ENCODE data around the gene CDH4. TPM values are rescaled to one million over a fixed set of nuclear protein-coding genes. Genes with fewer than 3 reads are reported as not detected.

CDH4 gene
- total and polyA plus RNA-seq, 2 of the 8 experiments (the other 6 are each of a cell fraction or from before 2014, with no cell fraction given) = 4.3 to 7.9 TPM

- Histone ChIP-seq H3K9me3 (ENCODE audit: insufficient read depth in 2 of 2, low read depth in 1 of 2, low read length in 1 of 2) (no peaks in the 10 kb centered on the region), H3K23ac (ENCODE audit: insufficient read length) (no peak overlapping the region), H4K5ac (ENCODE audit: insufficient read length, low read depth, low read length) (peak overlapping the region; percentile 9), H3K27me3 (replicated peaks in 1 of 4; ENCODE audit: control insufficient read depth in 3 of 4, extremely low read depth in 1 of 4, insufficient read depth in 3 of 4, low read length in 3 of 4) (peaks cover 0 to 6% (median 3%) of the 10 kb centered on the region in 4 experiments; a peak in 3 of 7 replicates), H3K56ac (replicated peaks; ENCODE audit: insufficient read length, low read depth, low read length) (no peak overlapping the region), H2BK12ac (ENCODE audit: low read depth, low read length) (0 out of 2 replicates have a peak overlapping the region, but pooled peaks have one; percentile 23), H2BK5ac (ENCODE audit: low read depth, low read length) (no peak overlapping the region), H3K79me2 (ENCODE audit: control insufficient read depth in 1 of 2, insufficient read depth in 2 of 2, low read length in 2 of 2) (no peaks in the 10 kb centered on the region), H4K20me1 (replicated peaks in 1 of 2; ENCODE audit: control insufficient read depth in 1 of 2, insufficient read depth in 2 of 2, low read length in 2 of 2) (peaks cover 1 to 3% of the 10 kb centered on the region in 2 experiments), H3K18ac (ENCODE audit: extremely low read depth, low read length) (peak overlapping the region; percentile 29; the same call in 1 of the 2 replicates), H2BK120ac (replicated peaks; ENCODE audit: low read depth, low read length) (no peak overlapping the region), H3K4me1 (replicated peaks in 1 of 4; ENCODE audit: control insufficient read depth in 3 of 4, insufficient read depth in 4 of 4, low read length in 3 of 4) (peaks cover 0 to 18% (median 10%) of the 10 kb centered on the region in 4 experiments; a peak in 6 of 7 replicates), H2AFZ (ENCODE audit: low read length) (no peak overlapping the region), H3K27ac (ENCODE audit: low read depth, low read length) (no peak overlapping the region), H3K23me2 (ENCODE audit: low read depth, low read length) (peaks cover 10% of the 10 kb centered on the region; the same call in 1 of the 2 replicates), H3K4me2 (ENCODE audit: insufficient read depth in 1 of 2, low read depth in 2 of 2, low read length in 2 of 2) (peak overlapping the region in 1 of 2 experiments; percentile 18; a peak in 1 of 4 replicates), H3K4me3 (ENCODE audit: extremely low read depth in 1 of 4, insufficient read depth in 2 of 4, low read depth in 3 of 4, low read length in 4 of 4) (no peak overlapping the region), H2AK5ac (ENCODE audit: low read depth, low read length) (no peak overlapping the region), H3K79me1 (ENCODE audit: low read depth, low read length) (no peaks in the 10 kb centered on the region), H2BK20ac (ENCODE audit: low read length) (no peak overlapping the region), H4K91ac (replicated peaks; ENCODE audit: insufficient read length, low read length) (peak overlapping the region; percentile 44), H2BK15ac (ENCODE audit: low read length) (0 out of 2 replicates have a peak overlapping the region, but pooled peaks have one; percentile 19), H3K4ac (replicated peaks; ENCODE audit: insufficient read length, low read depth, low read length) (no peak overlapping the region), H3K9ac (replicated peaks in 1 of 4; ENCODE audit: extremely low read depth in 1 of 4, low read depth in 3 of 4, low read length in 3 of 4) (no peak overlapping the region), H4K8ac (ENCODE audit: extremely low read depth, insufficient read depth, low read length) (peak overlapping the region; percentile 86; the same call in 1 of the 2 replicates), H3K14ac (ENCODE audit: insufficient read length) (no peak overlapping the region), H3K36me3 (ENCODE audit: control insufficient read depth in 2 of 4, insufficient read depth in 4 of 4, low read length in 3 of 4) (no peaks in the 10 kb centered on the region)
- 68% methylated on average over 15 of the region's 15 CpGs; no CpG with 5 or more reads in 1 of the 2 experiments for WGBS, 2 experiments (ENCODE audit: extremely low coverage in 1 of 2, insufficient coverage in 1 of 2, insufficient read length in 1 of 2, insufficient replicate concordance in 2 of 2, low coverage in 1 of 2, low lambda C conversion rate in 2 of 2, missing lambda C conversion rate in 1 of 2)
- ChIA-PET POLR2A (ENCODE audit: partially characterized antibody) (no interaction called here), CTCF (ENCODE audit: partially characterized antibody) (interaction anchor here (1.2 to 1.5 kb wide), 2 partner anchors 11 to 27 kb away, joined by 3 to 4 read pairs; no protein-coding TSS in a partner anchor)
- TF ChIP-seq SP2 (IDR thresholded peaks at IDR 0.05; ENCODE audit: low read length) (no peak), CBX8 (IDR thresholded peaks at IDR 0.05; ENCODE audit: borderline replicate concordance, low read depth, low read length) (no peak), CTBP2 (IDR thresholded peaks at IDR 0.05; ENCODE audit: borderline replicate concordance, insufficient read depth, insufficient read length, low read length) (no peak), USF2 (IDR thresholded peaks at IDR 0.05; ENCODE audit: low read length) (no peak), JUND (IDR thresholded peaks at IDR 0.05; ENCODE audit: low read length) (no peak), ATF3 (IDR thresholded peaks at IDR 0.05; ENCODE audit: insufficient read depth, low read depth, low read length) (no peak)
- no peak for DNase-seq (ENCODE audit: low read depth in 1 of 2, low spot score in 2 of 2)
- no peak for FAIRE-seq
These were observed 384.6 kb downstream of the CDH4 start for GRCh38 chr20:61636531-61637116.

Data from H1 (cell line).